Activated CD4-positive, alpha-beta T cell treated with anti-CD3 and anti-CD28 coated beads, Interleukin-2, amount 50 U/mL, for 24 hours (primary cell): ENCODE data around the gene B3GALT4.
"Not testable (repeated sequence)": the region's sequence is repeated elsewhere in the genome, so short reads cannot be mapped to it uniquely, and the experiment has no call there.

Experiments
- DNase-seq, 2 donors: peaks; one replicate each; pipeline ENCODE4 v3.0.0-alpha.2; 2020; ENCODE audit warnings: low read depth in 1 of 2, low spot score in 1 of 2

The B3GALT4 gene

GRCh38 chr6:33271468-33272274 is 5.3 kb upstream of the B3GALT4 start, which contains the start of the genes RPS18 and VPS52:
TSS of gene RPS18 (plus strand) at chr6:33272075. CDS start at chr6:33272120, 45 bp downstream.
TSS of gene VPS52 (minus strand) at chr6:33271876. CDS start at chr6:33271675, 201 bp downstream.
- peak; percentile 81 to 95 for DNase-seq

- no peak for DNase-seq
These were observed 4.4 kb upstream of the B3GALT4 start for GRCh38 chr6:33272275-33273128.

- no peak for DNase-seq
These were observed 3.6 kb upstream of the B3GALT4 start for GRCh38 chr6:33273129-33273923.

- DNase-seq = no peak
These were observed 2.7 kb upstream of the B3GALT4 start for GRCh38 chr6:33273924-33274902.

GRCh38 chr6:33275795-33276580 is 935 bp upstream of the B3GALT4 start:
- not testable (repeated sequence) for DNase-seq

GRCh38 chr6:33276581-33276863 is 401 bp upstream of the B3GALT4 start:
- no peak for DNase-seq

GRCh38 chr6:33277663-33278391 is 904 bp downstream of the B3GALT4 start:
- no peak for DNase-seq

- no peak for DNase-seq
These were observed 1.4 kb downstream of the B3GALT4 start for GRCh38 chr6:33278392-33278741.

- DNase-seq = no peak
These were observed 1.9 kb downstream of the B3GALT4 start for GRCh38 chr6:33278810-33279209.

- DNase-seq = no peak
These were observed 2.4 kb downstream of the B3GALT4 start for GRCh38 chr6:33279257-33279695.

- no peak for DNase-seq
These were observed 3.1 kb downstream of the B3GALT4 start for GRCh38 chr6:33279971-33280511.

GRCh38 chr6:33280539-33280938 is 3.6 kb downstream of the B3GALT4 start:
- no peak for DNase-seq

- DNase-seq = not testable (repeated sequence)
These were observed 8.3 kb downstream of the B3GALT4 start for GRCh38 chr6:33285214-33285613.

- DNase-seq = no peak
These were observed 10.3 kb downstream of the B3GALT4 start for GRCh38 chr6:33286946-33287914.

- DNase-seq = no peak
These were observed 11.4 kb downstream of the B3GALT4 start for GRCh38 chr6:33288141-33288920.
